HEK293T (cell line): ENCODE data around the gene HSBP1L1.

Experiments used
- BHLHE40 ChIP-seq: fragments of 450-650 bp; IDR thresholded peaks from 2 replicates; pipeline ENCODE4 v1.6.1; 2016; ENCODE audit warnings: mild to moderate bottlenecking, moderate library complexity, borderline replicate concordance
- NFRKB ChIP-seq: fragments of 450-650 bp; IDR thresholded peaks from 2 replicates; pipeline ENCODE4 v1.6.1; 2016; ENCODE audit warnings: mild to moderate bottlenecking, moderate library complexity

DNA sequence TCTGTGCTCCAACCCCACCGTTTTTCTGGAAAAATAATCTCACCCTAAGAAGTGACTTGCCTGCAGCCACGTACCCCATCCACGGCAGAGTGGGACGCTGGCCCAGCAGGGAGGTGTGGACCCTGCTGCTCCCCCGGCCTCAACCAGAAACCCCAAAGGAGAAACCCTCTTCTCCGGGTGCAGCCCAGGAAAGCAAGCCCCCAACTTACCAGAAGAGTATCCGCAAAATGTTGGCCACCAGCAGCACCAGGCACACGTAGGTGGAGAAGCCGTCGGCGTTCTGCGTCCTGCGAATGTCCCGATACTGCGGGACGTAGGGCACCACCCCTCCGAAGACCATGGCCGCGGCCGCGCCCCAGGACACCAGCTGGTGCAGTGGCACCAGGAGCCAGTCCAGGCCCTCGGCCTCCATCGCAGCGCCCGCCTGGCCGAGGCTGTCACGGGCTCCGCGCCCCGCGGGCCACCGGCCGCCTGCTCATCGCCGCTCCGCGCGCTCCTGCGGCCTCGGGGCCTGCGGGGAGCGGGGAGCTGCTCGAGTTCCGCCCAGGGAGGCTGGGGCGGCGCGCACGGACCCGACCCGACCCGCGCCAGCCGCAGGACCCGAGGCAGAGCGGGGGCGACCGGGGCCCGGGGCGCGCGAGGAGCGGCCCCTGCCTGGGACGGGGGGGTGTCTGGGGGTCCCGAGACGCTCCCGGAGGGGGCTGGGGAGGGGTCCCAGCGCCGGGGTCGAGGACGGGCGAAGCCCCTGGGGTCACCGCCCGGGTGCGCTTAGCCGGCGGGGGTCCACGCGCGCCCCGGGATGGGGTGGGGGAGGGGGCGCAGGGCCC lies 13.7 kb upstream of the HSBP1L1 start:
- no peak for TF ChIP-seq BHLHE40
- no peak for TF ChIP-seq NFRKB
